Measurements from ENCODE around the gene BABAM2. TPM values are rescaled to one million over a fixed set of nuclear protein-coding genes. Genes with fewer than 3 reads are reported as not detected.

BABAM2 gene
- total RNA-seq, 1 experiment from 2014 or later = 16.3 TPM

DNA sequence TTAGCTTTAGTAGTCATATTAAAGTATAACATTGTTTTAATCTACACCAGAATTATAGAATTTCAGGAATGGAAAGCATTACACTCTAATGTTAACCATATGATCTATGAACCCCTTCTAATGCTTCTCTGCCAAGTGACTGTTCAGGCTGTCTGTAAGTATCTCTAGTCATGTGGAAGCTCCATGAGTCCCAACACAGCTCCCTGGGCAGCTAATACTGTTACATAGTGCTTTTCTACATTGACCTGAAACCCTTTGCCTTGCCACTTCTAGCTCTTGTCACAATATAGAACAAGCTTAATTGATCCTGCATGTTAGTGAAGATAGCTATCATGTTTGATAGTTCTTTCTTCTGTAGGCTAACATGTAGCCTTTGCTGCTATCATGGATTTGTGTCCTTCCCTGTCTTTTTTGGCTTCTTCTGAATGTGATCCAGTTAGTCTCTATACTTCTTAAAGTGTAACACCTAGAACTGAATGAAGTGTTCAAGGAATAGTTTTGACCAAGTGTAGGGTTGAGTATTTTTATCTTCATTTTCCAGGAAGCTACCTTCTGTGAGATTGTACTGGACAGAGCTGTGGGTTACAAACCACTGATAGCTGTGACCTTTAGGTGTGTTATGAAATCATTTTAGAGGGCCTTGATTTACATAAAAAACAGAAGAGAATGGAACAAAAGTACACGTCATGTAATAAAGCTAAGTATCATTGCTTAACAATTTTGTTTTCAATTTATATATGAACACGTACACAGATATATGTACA is 23.7 kb downstream of the BABAM2 start:
- H3K9me3 ChIP-seq (ENCODE audit: low read length) = no peaks in the 10 kb centered on the region
- peaks cover 12% of the 10 kb centered on the region; the same call in 1 of the 2 replicates for H3K4me1 ChIP-seq (ENCODE audit: insufficient read depth, low read length)
- H3K79me2 ChIP-seq (ENCODE audit: low read length) = no peaks in the 10 kb centered on the region
- no peaks in the 10 kb centered on the region for H3F3A ChIP-seq (ENCODE audit: low read length, unreplicated experiment)
- no peaks in the 10 kb centered on the region for H4K20me1 ChIP-seq (ENCODE audit: low read length)
- no peak overlapping the region for H3K4me3 ChIP-seq (ENCODE audit: low read length)
- H3K9ac ChIP-seq (ENCODE audit: low read length) = no peak overlapping the region
- DNase-seq = no peak
- TF ChIP-seq EZH2phosphoT487 (IDR thresholded peaks at IDR 0.05; ENCODE audit: borderline replicate concordance, low read length) = no peak
- no peak for TF ChIP-seq EZH2 (IDR thresholded peaks at IDR 0.05; ENCODE audit: low read length, unreplicated experiment)
- TF ChIP-seq CTCF (conservative IDR thresholded peaks at IDR 0.05; ENCODE audit: low read depth, low read length) = no peak
- intact Hi-C loops (cut with micrococcal nuclease) = no loop called here
- ChIA-PET POLR2A (ENCODE audit: unreplicated experiment) (no interaction called here), CTCF (no interaction called here)
- H2AFZ ChIP-seq (ENCODE audit: low read length) = no peak overlapping the region
- no peak overlapping the region for H3K4me2 ChIP-seq (ENCODE audit: low read length)
- H3K27ac ChIP-seq (ENCODE audit: low read length) = no peak overlapping the region
- no peaks in the 10 kb centered on the region for H3K27me3 ChIP-seq (ENCODE audit: low read length)
- ATAC-seq = no peak
- H3K9me2 ChIP-seq (replicated peaks; ENCODE audit: low read length) = no peaks in the 10 kb centered on the region
- H3K36me3 ChIP-seq (ENCODE audit: low read depth, low read length) = no peaks in the 10 kb centered on the region
- no TSS peak for BruUV-seq (replicated peaks)

DNA sequence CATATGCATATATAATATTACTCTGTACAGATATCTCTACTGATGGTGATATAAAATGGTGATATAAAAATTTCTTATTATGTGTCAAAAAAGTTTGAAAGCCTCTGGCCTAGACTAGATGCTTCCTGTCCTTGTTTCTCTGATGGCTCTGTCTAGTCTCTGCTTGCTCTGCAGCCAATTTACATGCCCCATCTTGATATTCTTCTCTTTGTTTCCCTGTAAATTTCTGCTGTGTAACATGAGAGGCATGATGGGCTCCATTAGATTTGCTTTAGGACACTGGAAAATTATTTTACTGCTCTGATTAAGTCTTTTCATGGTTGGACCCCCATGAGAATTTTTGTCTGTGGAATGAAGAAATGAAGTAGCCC is 24.3 kb downstream of the BABAM2 start:
- intact Hi-C loops (cut with micrococcal nuclease) = no loop called here
- no peaks in the 10 kb centered on the region for H4K20me1 ChIP-seq (ENCODE audit: low read length)
- no peak overlapping the region for H3K9ac ChIP-seq (ENCODE audit: low read length)
- H3K4me2 ChIP-seq (ENCODE audit: low read length) = no peak overlapping the region
- no peaks in the 10 kb centered on the region for H3K9me3 ChIP-seq (ENCODE audit: low read length)
- no peak for ATAC-seq
- H3K27ac ChIP-seq (ENCODE audit: low read length) = no peak overlapping the region
- H3K36me3 ChIP-seq (ENCODE audit: low read depth, low read length) = no peaks in the 10 kb centered on the region
- H3K9me2 ChIP-seq (replicated peaks; ENCODE audit: low read length) = no peaks in the 10 kb centered on the region
- H3K4me3 ChIP-seq (ENCODE audit: low read length) = no peak overlapping the region
- no peaks in the 10 kb centered on the region for H3K79me2 ChIP-seq (ENCODE audit: low read length)
- TF ChIP-seq CTCF (conservative IDR thresholded peaks at IDR 0.05; ENCODE audit: low read depth, low read length) = no peak
- TF ChIP-seq EZH2phosphoT487 (IDR thresholded peaks at IDR 0.05; ENCODE audit: borderline replicate concordance, low read length) = no peak
- TF ChIP-seq EZH2 (IDR thresholded peaks at IDR 0.05; ENCODE audit: low read length, unreplicated experiment) = no peak
- H3K27me3 ChIP-seq (ENCODE audit: low read length) = no peaks in the 10 kb centered on the region
- H3K4me1 ChIP-seq (ENCODE audit: insufficient read depth, low read length) = peaks cover 12% of the 10 kb centered on the region; the same call in 1 of the 2 replicates
- H2AFZ ChIP-seq (ENCODE audit: low read length) = no peak overlapping the region
- ChIA-PET CTCF (no interaction called here), POLR2A (ENCODE audit: unreplicated experiment) (no interaction called here)
- H3F3A ChIP-seq (ENCODE audit: low read length, unreplicated experiment) = no peaks in the 10 kb centered on the region
- no TSS peak for BruUV-seq (replicated peaks)
- no peak for DNase-seq

GRCh38 chr2:27915191-27915590 is 24.7 kb downstream of the BABAM2 start:
- peaks cover 16% of the 10 kb centered on the region for H3K4me1 ChIP-seq (ENCODE audit: insufficient read depth, low read length)
- no peak overlapping the region for H3K27ac ChIP-seq (ENCODE audit: low read length)

More at GRCh38 chr2:27915191-27915590, 24.7 kb downstream of the BABAM2 start:
- H3F3A ChIP-seq (ENCODE audit: low read length, unreplicated experiment) = no peaks in the 10 kb centered on the region
- DNase-seq (no peak), ATAC-seq (no peak)
- H3K79me2 ChIP-seq (ENCODE audit: low read length) = no peaks in the 10 kb centered on the region
- ChIA-PET CTCF (no interaction called here), POLR2A (ENCODE audit: unreplicated experiment) (no interaction called here)
- H3K9me3 ChIP-seq (ENCODE audit: low read length) = no peaks in the 10 kb centered on the region
- H3K27me3 ChIP-seq (ENCODE audit: low read length) = no peaks in the 10 kb centered on the region
- H2AFZ ChIP-seq (ENCODE audit: low read length) = no peak overlapping the region
- TF ChIP-seq EZH2 (IDR thresholded peaks at IDR 0.05; ENCODE audit: low read length, unreplicated experiment) (no peak), CTCF (conservative IDR thresholded peaks at IDR 0.05; ENCODE audit: low read depth, low read length) (no peak), EZH2phosphoT487 (IDR thresholded peaks at IDR 0.05; ENCODE audit: borderline replicate concordance, low read length) (no peak)
- H3K36me3 ChIP-seq (ENCODE audit: low read depth, low read length) = no peaks in the 10 kb centered on the region
- H3K9me2 ChIP-seq (replicated peaks; ENCODE audit: low read length) = no peaks in the 10 kb centered on the region
- H3K4me3 ChIP-seq (ENCODE audit: low read length) = no peak overlapping the region
- H3K9ac ChIP-seq (ENCODE audit: low read length) = no peak overlapping the region
- no peaks in the 10 kb centered on the region for H4K20me1 ChIP-seq (ENCODE audit: low read length)
- H3K4me2 ChIP-seq (ENCODE audit: low read length) = no peak overlapping the region
- no TSS peak for BruUV-seq (replicated peaks)
- intact Hi-C loops (cut with micrococcal nuclease) = no loop called here

Measured in PC-3 (cell line).